OCI-LY3 (cell line): ENCODE data around the gene TMC2.

Experiments
- H2AFZ ChIP-seq: fragments of 200-600, 300-600 bp; shearing (Covaris generic); 2 replicates; pipeline ENCODE4 v1.6.0; 2014; ENCODE audit warnings: antibody characterized with exemption, low read depth, low read length
- H3K27ac ChIP-seq: fragments of 200-600, 300-600 bp; sonication (generic); 2 replicates; pipeline ENCODE4 v1.5.1; 2014; ENCODE audit warnings: mild to moderate bottlenecking, low read length, moderate library complexity, mixed read lengths
- H3K27me3 ChIP-seq: fragments of 200-600, 300-600 bp; sonication (generic); 2 replicates; pipeline ENCODE4 v1.6.1; 2014; ENCODE audit warnings: low read depth, low read length, mixed read lengths
- H3K36me3 ChIP-seq: fragments of 200-600, 300-600 bp; sonication (generic); replicated peaks from 2 replicates; pipeline ENCODE3; 2014; ENCODE audit warnings: low read depth, low read length, mixed read lengths
- H3K4me1 ChIP-seq: fragments of 300-600, 200-600 bp; sonication (generic); 2 replicates; pipeline ENCODE4 v1.6.1; 2014; ENCODE audit warnings: low read length, mixed read lengths
- H3K4me2 ChIP-seq: fragments of 200-600, 300-600 bp; sonication (generic); 2 replicates; pipeline ENCODE4 v1.6.1; 2014; ENCODE audit warnings: low read length, mixed read lengths
- H3K4me3 ChIP-seq: fragments of 300-600, 200-600 bp; sonication (generic); 2 replicates; pipeline ENCODE4 v1.5.1; 2014; ENCODE audit warnings: antibody characterized with exemption, mild to moderate bottlenecking, low read length, moderate library complexity
- H3K79me2 ChIP-seq: fragments of 300-600, 200-600 bp; shearing (Covaris generic); 2 replicates; pipeline ENCODE4 v1.6.1; 2014; ENCODE audit warnings: mild to moderate bottlenecking, low read length, mixed read lengths
- H3K9ac ChIP-seq: fragments of 300-600, 200-600 bp; shearing (Covaris generic); 2 replicates; pipeline ENCODE4 v1.6.0; 2014; ENCODE audit warnings: mild to moderate bottlenecking, low read length, moderate library complexity
- H3K9me3 ChIP-seq: fragments of 200-600, 300-600 bp; shearing (Covaris generic); 2 replicates; pipeline ENCODE4 v1.6.1; 2014; ENCODE audit warnings: low read length, mixed read lengths; ENCODE audit not compliant: insufficient read depth
- H4K20me1 ChIP-seq: fragments of 200-600, 300-600 bp; sonication (generic); 2 replicates; pipeline ENCODE4 v1.6.1; 2016; ENCODE audit warnings: low read length, mixed read lengths; ENCODE audit not compliant: insufficient read depth
- CTCF ChIP-seq: fragments of 200-600, 300-600 bp; sonication (generic); IDR thresholded peaks from 2 replicates; pipeline ENCODE4 v1.5.1; 2014; ENCODE audit warnings: antibody characterized with exemption, low read length, low read depth
- EZH2phosphoT487 ChIP-seq: fragments of 200-600 bp; shearing (Covaris generic); IDR thresholded peaks from 2 replicates; pipeline ENCODE4 v1.6.1; 2018; ENCODE audit warnings: antibody characterized with exemption, mixed run types, low read depth

Gene TMC2

GRCh38 chr20:2652724-2653555 is 116.6 kb downstream of the TMC2 start:
- Histone ChIP-seq H4K20me1 (peaks cover 49% of the 10 kb centered on the region), H3K36me3 (peaks cover 57% of the 10 kb centered on the region), H3K9me3 (no peaks in the 10 kb centered on the region), H3K4me3 (peak overlapping the region; percentile 96), H3K4me2 (peak overlapping the region; percentile 85), H3K27ac (peak overlapping the region; percentile 82), H3K4me1 (peaks cover 16% of the 10 kb centered on the region), H2AFZ (no peak overlapping the region; the same call in 1 of the 2 replicates), H3K27me3 (no peaks in the 10 kb centered on the region), H3K79me2 (peaks cover 80% of the 10 kb centered on the region), H3K9ac (peak overlapping the region; percentile 91)
- TF ChIP-seq EZH2phosphoT487 (no peak), CTCF (no peak)

- peaks cover 80% of the 10 kb centered on the region for H3K79me2 ChIP-seq
- H4K20me1 ChIP-seq = peaks cover 58% of the 10 kb centered on the region
- peaks cover 16% of the 10 kb centered on the region for H3K4me1 ChIP-seq
- H3K4me3 ChIP-seq = peak overlapping the region; percentile 96
- H3K36me3 ChIP-seq = peaks cover 63% of the 10 kb centered on the region
- TF ChIP-seq CTCF = no peak
- no peak for TF ChIP-seq EZH2phosphoT487
- H2AFZ ChIP-seq = no peak overlapping the region
- peak overlapping the region; percentile 91 for H3K9ac ChIP-seq
- H3K27me3 ChIP-seq = no peaks in the 10 kb centered on the region
- peak overlapping the region; percentile 85 for H3K4me2 ChIP-seq
- no peaks in the 10 kb centered on the region for H3K9me3 ChIP-seq
- H3K27ac ChIP-seq = peak overlapping the region; percentile 82
Measured at GRCh38 chr20:2653556-2654383, 117.4 kb downstream of the TMC2 start.

- Histone ChIP-seq H3K9me3 (no peaks in the 10 kb centered on the region), H3K27me3 (no peaks in the 10 kb centered on the region), H3K79me2 (peaks cover 77% of the 10 kb centered on the region), H2AFZ (no peak overlapping the region), H3K9ac (peak overlapping the region; percentile 91), H3K4me3 (peak overlapping the region; percentile 96), H3K4me2 (peak overlapping the region; percentile 85), H3K4me1 (peaks cover 16% of the 10 kb centered on the region), H3K36me3 (peaks cover 66% of the 10 kb centered on the region), H3K27ac (peak overlapping the region; percentile 82), H4K20me1 (peaks cover 61% of the 10 kb centered on the region)
- no peak for TF ChIP-seq CTCF
- no peak for TF ChIP-seq EZH2phosphoT487
Measured at GRCh38 chr20:2654384-2654822, 118.0 kb downstream of the TMC2 start.

GRCh38 chr20:2654831-2655230 is 118.5 kb downstream of the TMC2 start:
- TF ChIP-seq EZH2phosphoT487 (no peak), CTCF (no peak)

More at GRCh38 chr20:2654831-2655230, 118.5 kb downstream of the TMC2 start:
- H3K4me3 ChIP-seq = peak overlapping the region; percentile 96; the same call in 1 of the 2 replicates
- no peak overlapping the region for H2AFZ ChIP-seq
- peaks cover 16% of the 10 kb centered on the region for H3K4me1 ChIP-seq
- no peak overlapping the region for H3K27ac ChIP-seq
- no peaks in the 10 kb centered on the region for H3K9me3 ChIP-seq
- H3K9ac ChIP-seq = no peak overlapping the region
- peak overlapping the region; percentile 85; the same call in 1 of the 2 replicates for H3K4me2 ChIP-seq
- H3K36me3 ChIP-seq = peaks cover 66% of the 10 kb centered on the region
- no peaks in the 10 kb centered on the region for H3K27me3 ChIP-seq
- H4K20me1 ChIP-seq = peaks cover 64% of the 10 kb centered on the region
- peaks cover 73% of the 10 kb centered on the region for H3K79me2 ChIP-seq
